Liver (tissue), 3 donors: ENCODE measurements around the gene CCDC102B.

Experiments
- EGR1 ChIP-seq, 2 donors: IDR thresholded peaks; 2 replicates each; pipeline ENCODE4 v1.6.1; 2016 to 2018; ENCODE audit warnings: antibody characterized with exemption in 2 of 2, low read depth in 2 of 2
- FOXA1 ChIP-seq: IDR thresholded peaks from 2 replicates; pipeline ENCODE4 v1.6.1; 2016; ENCODE audit warnings: antibody characterized with exemption
- HNF4A ChIP-seq, 2 donors: conservative IDR thresholded peaks; 2 replicates each; pipeline ENCODE4 v1.6.1; 2016; ENCODE audit warnings: antibody characterized with exemption in 2 of 2, mild to moderate bottlenecking in 2 of 2
- JUND ChIP-seq, 2 donors: IDR thresholded peaks; 2 replicates each; pipeline ENCODE4 v1.6.1; 2016; ENCODE audit warnings: antibody characterized with exemption in 2 of 2
- NR2F2 ChIP-seq: IDR thresholded peaks from 2 replicates; pipeline ENCODE4 v1.6.1; 2016; ENCODE audit warnings: antibody characterized with exemption
- RAD21 ChIP-seq, 2 donors: IDR thresholded peaks; 2 replicates each; pipeline ENCODE4 v1.6.1; 2016; ENCODE audit warnings: antibody characterized with exemption in 2 of 2, mild to moderate bottlenecking in 2 of 2
- REST ChIP-seq: IDR thresholded peaks from 2 replicates; pipeline ENCODE4 v1.6.1; 2016; ENCODE audit warnings: antibody characterized with exemption, mild to moderate bottlenecking
- SP1 ChIP-seq: IDR thresholded peaks from 2 replicates; pipeline ENCODE4 v1.6.1; 2018; ENCODE audit warnings: antibody characterized with exemption, mild to moderate bottlenecking
- TAF1 ChIP-seq: conservative IDR thresholded peaks from 2 replicates; pipeline ENCODE4 v1.6.1; 2016; ENCODE audit warnings: antibody characterized with exemption, mild to moderate bottlenecking
- YY1 ChIP-seq: IDR thresholded peaks from 2 replicates; pipeline ENCODE4 v1.6.1; 2016; ENCODE audit warnings: antibody characterized with exemption, mild to moderate bottlenecking
- TF ChIP-seq, protein P1 (sequence below): fragments of 150-350 bp; IDR thresholded peaks from 2 replicates; pipeline ENCODE4 v1.5.1; 2017; ENCODE audit warnings: improper control_type of control experiment, low read depth, low read length; ENCODE audit not compliant: missing input control
- donor health status: healthy.
- donor health status: healthy.

- TF ChIP-seq TAF1, result no peak
- TF ChIP-seq, protein P1, sequence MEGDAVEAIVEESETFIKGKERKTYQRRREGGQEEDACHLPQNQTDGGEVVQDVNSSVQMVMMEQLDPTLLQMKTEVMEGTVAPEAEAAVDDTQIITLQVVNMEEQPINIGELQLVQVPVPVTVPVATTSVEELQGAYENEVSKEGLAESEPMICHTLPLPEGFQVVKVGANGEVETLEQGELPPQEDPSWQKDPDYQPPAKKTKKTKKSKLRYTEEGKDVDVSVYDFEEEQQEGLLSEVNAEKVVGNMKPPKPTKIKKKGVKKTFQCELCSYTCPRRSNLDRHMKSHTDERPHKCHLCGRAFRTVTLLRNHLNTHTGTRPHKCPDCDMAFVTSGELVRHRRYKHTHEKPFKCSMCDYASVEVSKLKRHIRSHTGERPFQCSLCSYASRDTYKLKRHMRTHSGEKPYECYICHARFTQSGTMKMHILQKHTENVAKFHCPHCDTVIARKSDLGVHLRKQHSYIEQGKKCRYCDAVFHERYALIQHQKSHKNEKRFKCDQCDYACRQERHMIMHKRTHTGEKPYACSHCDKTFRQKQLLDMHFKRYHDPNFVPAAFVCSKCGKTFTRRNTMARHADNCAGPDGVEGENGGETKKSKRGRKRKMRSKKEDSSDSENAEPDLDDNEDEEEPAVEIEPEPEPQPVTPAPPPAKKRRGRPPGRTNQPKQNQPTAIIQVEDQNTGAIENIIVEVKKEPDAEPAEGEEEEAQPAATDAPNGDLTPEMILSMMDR, result no peak
- TF ChIP-seq HNF4A (conservative IDR thresholded peaks at IDR 0.05), result no peak
- no peak for TF ChIP-seq YY1
- no peak for TF ChIP-seq REST
- no peak for TF ChIP-seq JUND (IDR thresholded peaks at IDR 0.05)
- TF ChIP-seq EGR1 (IDR thresholded peaks at IDR 0.05; ENCODE audit: low read depth in 2 of 2), result no peak
- TF ChIP-seq NR2F2, result peak; percentile 33
- TF ChIP-seq SP1, result peak; percentile 25
- peak in 1 of 2 donors; percentile 5 for TF ChIP-seq RAD21 (IDR thresholded peaks at IDR 0.05)
- TF ChIP-seq FOXA1, result no peak
Observed at GRCh38 chr18:68803356-68803755, 5.5 kb downstream of the CCDC102B start.
